ENCODE measurements around the gene FRMPD2.

The FRMPD2 gene

DNA sequence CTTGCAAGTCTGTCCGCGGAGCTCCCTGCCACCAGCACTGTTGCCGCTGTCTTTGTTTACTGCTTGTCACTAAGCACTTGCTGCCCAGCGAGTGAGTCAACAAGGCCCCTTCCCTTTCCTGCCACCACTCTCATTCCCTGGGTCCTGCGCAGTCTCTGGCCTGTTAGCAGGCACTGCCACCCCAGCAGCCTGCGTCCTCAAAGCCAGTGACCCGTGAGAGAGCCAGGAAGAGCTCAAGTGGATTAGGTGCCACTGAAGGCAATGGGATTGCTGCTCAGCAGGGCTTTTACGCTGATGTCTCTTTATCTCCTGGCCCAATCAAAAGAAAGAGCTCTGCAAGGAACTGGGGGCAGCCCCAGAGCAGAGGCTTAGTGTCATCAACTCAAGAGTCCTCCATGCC is at the start of gene FRMPD2:
Gene FRMPD2 (minus strand): TSS at position 61 of the 400 bp plus-strand sequence. CDS start 129 bp downstream, outside the sequence.
- no peak for DNase-seq

DNA sequence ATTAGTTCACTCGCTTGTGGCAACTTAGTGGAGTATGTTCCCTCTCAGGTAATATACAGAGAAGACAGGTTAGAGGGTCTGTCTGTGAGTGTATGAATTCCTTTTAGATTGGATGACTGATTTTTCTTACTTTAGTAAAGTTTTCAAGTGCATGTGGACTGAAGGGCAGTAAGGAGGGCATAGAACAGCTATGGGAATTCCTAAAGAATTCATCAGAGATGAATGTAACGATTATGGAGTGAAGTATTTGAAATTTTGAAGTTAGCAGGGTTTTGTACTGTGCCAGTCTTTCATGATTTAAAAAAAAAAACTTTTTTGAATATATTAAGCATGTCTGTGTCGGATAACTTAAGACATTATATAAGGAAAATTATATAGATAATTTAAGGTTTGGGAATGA is 47.5 kb upstream of the FRMPD2 start:
- no peak for DNase-seq

DNA sequence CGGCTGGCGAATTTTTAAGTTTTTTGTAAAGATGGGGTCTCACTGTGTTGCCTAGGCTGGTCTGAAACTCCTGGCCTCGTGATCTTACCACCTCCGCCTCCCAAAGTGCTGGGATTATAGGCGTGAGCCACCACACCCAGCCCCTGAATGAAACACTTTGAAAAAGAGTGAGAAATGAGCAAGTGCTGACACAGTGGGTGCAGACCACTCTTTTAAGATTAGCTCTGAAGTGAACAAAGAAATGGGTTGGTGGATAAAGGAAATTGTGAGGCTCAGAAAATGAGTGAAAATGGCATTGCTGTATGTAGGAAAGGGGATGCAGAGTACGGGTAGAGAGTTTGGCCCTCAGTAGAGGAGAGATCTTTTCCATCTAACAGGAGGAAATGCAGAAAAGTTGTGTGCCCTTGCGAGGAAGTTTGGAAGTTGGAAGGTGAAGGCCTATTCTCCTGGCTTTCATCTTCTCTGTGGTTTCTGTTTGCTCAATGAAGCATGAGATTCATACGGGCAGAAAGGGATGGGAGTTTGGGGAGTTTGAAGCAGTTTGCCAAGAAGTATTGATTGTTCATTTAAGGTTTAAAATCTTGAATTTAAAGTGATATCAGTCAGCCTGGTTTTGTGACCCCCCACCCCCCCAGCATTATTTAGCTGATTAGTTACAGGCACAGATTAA is 43.0 kb upstream of the FRMPD2 start:
- no peak for DNase-seq

- no peak for DNase-seq
These were observed 41.7 kb upstream of the FRMPD2 start for GRCh38 chr10:48316236-48316635.

DNA sequence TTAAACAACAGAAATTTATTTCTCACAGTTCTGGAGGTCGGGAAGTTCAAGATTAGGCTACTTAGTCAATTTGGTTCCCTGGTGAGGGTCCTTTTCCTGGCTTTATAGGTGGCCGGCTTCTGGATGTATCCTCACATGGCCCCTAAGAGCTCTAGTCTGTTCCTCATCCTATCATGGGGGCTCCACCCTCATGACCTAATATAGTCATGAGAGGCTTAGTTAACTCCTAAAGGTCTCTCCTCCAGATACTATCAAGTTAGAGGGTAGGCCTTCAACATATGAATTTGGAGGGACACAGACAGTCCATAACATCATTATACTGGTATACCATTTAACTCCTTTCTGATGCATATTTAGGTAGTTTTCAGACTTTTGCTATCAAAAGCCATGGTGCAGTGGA is 39.6 kb upstream of the FRMPD2 start:
- no peak for DNase-seq

- no peak for DNase-seq
These were observed 35.3 kb upstream of the FRMPD2 start for GRCh38 chr10:48309711-48310226.

DNA sequence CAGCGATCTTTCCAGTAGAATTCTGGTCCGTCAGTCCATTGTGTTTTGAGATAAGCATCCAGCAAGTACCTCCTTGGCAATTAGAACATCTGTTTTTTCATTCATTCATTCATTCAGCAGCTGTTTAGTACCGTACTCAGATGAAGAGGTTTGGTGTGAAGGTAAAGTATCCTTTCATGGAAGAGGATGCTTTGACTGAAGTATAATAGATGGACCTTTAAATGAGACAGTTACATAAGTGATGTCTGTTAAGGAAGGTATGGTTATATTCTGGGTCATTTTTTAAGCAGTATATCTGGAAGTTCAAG is 33.2 kb upstream of the FRMPD2 start:
- DNase-seq, result no peak

GRCh38 chr10:48306870-48307710 is 32.6 kb upstream of the FRMPD2 start:
- DNase-seq, result peak; percentile 8

DNA sequence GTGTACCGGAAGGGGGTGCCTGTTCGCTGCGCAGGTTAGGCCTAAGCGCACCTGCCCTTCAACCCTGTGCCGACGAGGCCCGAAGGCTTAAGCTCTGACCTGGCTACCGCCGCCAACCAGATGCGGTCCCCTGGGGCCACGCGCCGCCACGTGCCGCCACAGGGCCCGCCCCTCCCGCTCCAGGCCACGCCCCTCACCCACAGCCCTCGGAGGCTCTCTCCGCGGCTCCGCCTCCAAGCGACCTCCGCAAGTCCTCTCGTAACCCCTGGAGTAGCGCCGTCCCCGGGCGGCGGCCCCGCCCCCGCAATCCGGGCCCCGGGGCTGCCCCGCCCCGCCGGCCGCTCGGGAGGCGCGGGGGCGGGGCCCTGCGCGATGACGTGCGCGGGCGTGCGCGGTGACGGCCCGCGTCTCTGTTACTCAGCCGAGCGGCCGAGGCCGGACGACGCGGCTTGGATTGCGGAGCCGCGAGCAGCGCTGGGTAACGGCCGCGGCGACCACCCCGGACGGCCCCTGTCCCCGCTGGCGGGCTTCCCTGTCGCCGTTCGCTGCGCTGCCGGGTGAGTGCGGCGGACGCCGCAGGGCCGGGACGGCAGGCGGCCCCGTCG is 31.9 kb upstream of the FRMPD2 start, which contains the start of gene MAPK8:
Gene MAPK8 (plus strand): TSS at position 413 of the 605 bp plus-strand sequence. CDS start 94,984 bp downstream, outside the sequence.
- peak; percentile 71 for DNase-seq

- no peak for DNase-seq
These were observed 31.4 kb upstream of the FRMPD2 start for GRCh38 chr10:48305905-48306264.

GRCh38 chr10:48302515-48303476 is 28.3 kb upstream of the FRMPD2 start:
- no peak for DNase-seq

GRCh38 chr10:48300556-48300955 is 26.1 kb upstream of the FRMPD2 start:
- no peak for DNase-seq

- DNase-seq, result no peak
These were observed 25.2 kb upstream of the FRMPD2 start for GRCh38 chr10:48299692-48300091.

GRCh38 chr10:48299066-48299465 is 24.6 kb upstream of the FRMPD2 start:
- no peak for DNase-seq

- no peak for DNase-seq
These were observed 22.1 kb upstream of the FRMPD2 start for GRCh38 chr10:48296576-48297098.

DNA sequence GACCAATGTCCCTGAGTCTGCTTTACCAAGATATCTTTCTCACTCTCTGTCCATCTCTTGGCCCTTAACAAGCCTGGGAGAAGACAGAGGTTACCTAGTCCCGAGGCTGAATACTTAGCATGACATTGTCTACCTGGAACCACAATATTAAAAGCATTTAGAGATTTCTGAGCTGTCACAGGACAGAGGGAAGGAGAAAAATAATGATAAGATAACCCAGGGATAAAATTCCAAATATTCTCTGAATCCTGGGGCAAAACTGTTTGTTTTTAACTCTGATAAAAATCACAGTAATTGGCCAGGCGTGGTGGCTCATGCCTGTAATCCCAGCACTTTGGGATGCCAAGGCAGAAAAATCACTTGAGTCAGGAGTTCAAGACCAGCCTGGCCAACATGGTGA is 19.9 kb upstream of the FRMPD2 start:
- DNase-seq, result no peak

DNA sequence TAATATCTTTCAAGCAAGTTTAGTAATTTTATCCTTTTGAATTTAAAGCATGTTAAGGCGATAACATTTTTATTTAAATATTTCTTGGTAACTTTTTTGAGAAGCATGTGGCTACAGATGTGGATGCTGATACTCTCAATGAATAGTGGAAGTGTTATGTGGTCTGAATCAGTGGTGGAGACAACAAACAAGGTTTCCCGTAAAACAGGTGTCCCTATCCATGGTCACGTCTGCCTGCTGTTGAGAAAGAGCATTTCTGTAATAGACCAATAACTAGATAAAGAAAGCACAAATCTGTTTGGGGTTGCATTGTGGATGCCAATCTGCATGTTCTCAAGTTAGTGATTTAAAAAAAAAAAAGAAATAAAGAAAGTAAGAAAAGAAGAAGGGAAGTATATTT is 18.1 kb upstream of the FRMPD2 start:
- no peak for DNase-seq

DNA sequence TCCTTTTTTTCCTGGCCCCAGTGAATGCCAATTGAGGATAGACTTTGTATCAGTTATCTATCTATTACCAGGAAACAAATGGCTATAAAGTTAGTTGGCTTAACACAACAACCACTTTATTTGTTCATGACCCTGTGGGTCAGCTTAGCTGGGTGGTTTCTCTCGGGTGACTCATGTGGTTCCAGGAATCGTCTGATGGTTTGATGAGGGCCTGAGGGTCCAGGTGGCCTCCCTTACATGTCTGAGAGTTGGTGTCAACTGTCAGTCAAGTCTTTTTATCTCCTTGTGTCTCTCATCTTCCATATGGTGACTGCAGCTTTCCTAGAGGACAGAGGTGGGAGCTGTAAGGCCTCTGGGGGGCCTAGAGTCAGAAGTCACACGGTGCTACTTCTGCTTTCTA is 16.7 kb upstream of the FRMPD2 start:
- DNase-seq, result no peak

- DNase-seq, result no peak
These were observed 15.8 kb upstream of the FRMPD2 start for GRCh38 chr10:48290286-48290685.

DNA sequence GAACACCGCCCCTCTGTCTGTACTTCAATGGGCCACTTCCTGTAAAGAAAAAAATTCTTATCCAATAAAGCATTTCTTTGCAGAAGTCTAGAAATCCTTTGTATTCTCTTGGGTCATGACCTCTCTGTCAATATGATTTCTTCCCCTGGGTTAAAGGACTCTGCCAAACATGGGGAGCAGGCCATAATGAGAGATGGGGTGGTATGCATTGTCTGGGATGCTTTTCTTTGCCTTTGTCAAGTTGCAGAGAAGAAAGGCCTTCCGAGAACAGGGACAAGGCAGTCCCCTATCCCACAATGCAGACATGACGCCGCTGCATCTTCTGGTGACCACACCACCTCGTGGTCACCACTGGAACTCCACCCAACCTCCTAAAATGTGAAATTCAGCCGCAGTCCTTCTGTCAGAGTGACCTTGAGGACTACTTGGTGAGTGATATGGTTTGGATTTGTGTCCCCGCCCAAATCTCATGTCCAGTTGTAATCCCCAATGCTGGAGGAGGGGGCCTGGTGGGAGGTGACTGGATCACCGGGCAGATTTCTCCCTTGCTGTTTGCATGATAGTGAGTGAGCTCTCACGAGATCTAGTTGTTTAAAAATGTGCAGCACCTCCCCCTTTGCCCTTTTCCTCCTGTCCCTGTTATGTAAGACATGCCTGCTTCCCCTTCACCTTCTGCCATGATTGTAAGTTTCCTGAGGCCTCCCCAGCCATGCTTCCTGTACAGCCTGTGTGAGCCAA is 15.2 kb upstream of the FRMPD2 start:
- no peak for DNase-seq

DNA sequence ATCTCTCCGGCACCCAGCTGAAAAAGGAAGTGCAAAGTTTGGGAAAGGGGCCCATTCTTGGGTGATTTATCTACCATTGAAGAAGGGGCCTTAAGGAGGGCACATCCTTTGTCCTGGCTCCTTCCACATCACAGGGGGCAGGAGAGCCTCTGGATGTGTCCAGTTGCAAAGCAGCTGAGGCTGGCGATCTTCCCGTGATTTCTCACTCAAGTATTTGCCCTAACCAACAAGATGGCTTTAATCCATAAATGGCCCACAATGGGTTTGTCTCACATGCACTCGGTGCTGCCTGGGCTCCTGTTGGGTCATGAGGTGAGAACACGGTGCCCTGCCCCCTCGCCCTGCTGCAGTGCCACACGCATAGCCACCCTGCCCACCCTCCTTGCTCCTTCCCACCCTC is 14.2 kb upstream of the FRMPD2 start:
- DNase-seq, result no peak

All from NCI-H1105 (cell line).